GM12891 (cell line): ENCODE measurements around the gene OSBPL6.
"Not testable (repeated sequence)": the region's sequence is repeated elsewhere in the genome, so short reads cannot be mapped to it uniquely, and the experiment has no call there.

ENCODE experiments used
- DNase-seq: peaks from one replicate; pipeline ENCODE4 v3.0.0; 2011; ENCODE audit warnings: low spot score; ENCODE audit not compliant: insufficient read length
- FAIRE-seq: peaks from 2 replicates; lab custom pipeline; 2011; peaks lifted over from hg19 to GRCh38; lab: Jason Lieb, UNC
- PAX5 ChIP-seq: IDR thresholded peaks from 2 replicates; pipeline ENCODE4 v1.6.1; 2011; ENCODE audit warnings: low read length, moderate library complexity, mild to moderate bottlenecking; ENCODE audit not compliant: insufficient read depth, severe bottlenecking
- POLR2A ChIP-seq: IDR thresholded peaks from 2 replicates; pipeline ENCODE4 v1.6.1; 2011; ENCODE audit warnings: low read depth, low read length, control low read depth
- POLR2AphosphoS5 ChIP-seq: IDR thresholded peaks from 2 replicates; pipeline ENCODE4 v1.6.1; 2011; ENCODE audit warnings: low read depth, low read length, control low read depth
- POU2F2 ChIP-seq: IDR thresholded peaks from 2 replicates; pipeline ENCODE4 v1.6.1; 2011; ENCODE audit warnings: low read depth, mild to moderate bottlenecking, control low read depth, low read length, moderate library complexity
- SPI1 ChIP-seq: IDR thresholded peaks from 2 replicates; pipeline ENCODE4 v1.6.1; 2011; ENCODE audit warnings: low read depth, low read length, control low read depth
- TAF1 ChIP-seq: IDR thresholded peaks from 2 replicates; pipeline ENCODE4 v1.6.1; 2011; ENCODE audit warnings: low read depth, low read length, control low read depth

Gene OSBPL6

GRCh38 chr2:178412047-178412446, 217.7 kb downstream of the OSBPL6 start:
- FAIRE-seq, result peak; percentile 13
- TF ChIP-seq POLR2A (no peak), POU2F2 (no peak), TAF1 (no peak), PAX5 (no peak), SPI1 (no peak), POLR2AphosphoS5 (no peak)
- DNase-seq, result no peak

- FAIRE-seq, DNase-seq: not testable (repeated sequence)
These were observed 218.1 kb downstream of the OSBPL6 start for GRCh38 chr2:178412453-178412852.

DNA sequence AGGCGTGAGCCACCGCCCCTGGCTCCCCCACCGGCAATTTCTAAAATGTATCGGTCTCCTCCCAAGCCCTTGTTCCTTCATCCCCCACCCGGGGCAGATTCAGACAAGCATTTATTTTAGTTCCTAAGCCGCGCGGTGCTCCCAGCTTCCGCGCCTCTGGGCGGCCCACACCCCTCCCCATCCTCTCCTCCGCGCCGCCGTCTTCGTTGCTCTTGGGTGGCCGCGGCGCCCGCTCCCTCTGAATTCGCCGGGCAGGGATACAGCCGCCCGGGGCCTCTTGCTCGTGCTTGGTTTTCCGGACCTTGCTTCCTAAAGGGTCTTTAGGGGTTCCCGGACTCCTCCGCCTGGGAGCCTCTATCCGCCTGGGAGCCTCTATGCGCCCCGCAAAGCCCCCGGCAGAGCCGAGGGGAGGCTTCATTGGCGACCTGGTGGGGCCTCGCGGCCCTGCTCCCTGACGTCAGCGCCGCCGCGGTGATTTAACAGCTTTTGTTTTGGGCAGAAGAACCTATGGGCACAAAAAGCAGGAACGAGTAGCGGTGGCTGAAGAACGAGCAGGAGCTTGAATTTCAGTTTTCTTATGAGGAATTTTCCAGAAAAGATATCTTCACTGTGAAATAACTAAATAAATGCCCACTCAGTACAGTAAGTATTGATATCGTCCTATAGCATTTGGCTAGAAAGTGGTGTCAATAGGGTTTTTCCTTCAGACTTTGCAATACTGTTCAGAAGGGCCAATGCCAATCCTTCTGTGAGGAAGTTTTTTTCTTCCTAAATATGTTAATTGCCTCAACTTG, 219.4 kb downstream of the OSBPL6 start:
- TF ChIP-seq SPI1, result no peak
- TF ChIP-seq POU2F2, result no peak
- TF ChIP-seq PAX5, result no peak
- TF ChIP-seq TAF1, result peak; percentile 29; the same call in 1 of the 2 replicates
- TF ChIP-seq POLR2AphosphoS5, result peak; percentile 64; the same call in 1 of the 2 replicates
- TF ChIP-seq POLR2A, result peak; percentile 78
- FAIRE-seq (peak; percentile 62), DNase-seq (peak; percentile 35)

DNA sequence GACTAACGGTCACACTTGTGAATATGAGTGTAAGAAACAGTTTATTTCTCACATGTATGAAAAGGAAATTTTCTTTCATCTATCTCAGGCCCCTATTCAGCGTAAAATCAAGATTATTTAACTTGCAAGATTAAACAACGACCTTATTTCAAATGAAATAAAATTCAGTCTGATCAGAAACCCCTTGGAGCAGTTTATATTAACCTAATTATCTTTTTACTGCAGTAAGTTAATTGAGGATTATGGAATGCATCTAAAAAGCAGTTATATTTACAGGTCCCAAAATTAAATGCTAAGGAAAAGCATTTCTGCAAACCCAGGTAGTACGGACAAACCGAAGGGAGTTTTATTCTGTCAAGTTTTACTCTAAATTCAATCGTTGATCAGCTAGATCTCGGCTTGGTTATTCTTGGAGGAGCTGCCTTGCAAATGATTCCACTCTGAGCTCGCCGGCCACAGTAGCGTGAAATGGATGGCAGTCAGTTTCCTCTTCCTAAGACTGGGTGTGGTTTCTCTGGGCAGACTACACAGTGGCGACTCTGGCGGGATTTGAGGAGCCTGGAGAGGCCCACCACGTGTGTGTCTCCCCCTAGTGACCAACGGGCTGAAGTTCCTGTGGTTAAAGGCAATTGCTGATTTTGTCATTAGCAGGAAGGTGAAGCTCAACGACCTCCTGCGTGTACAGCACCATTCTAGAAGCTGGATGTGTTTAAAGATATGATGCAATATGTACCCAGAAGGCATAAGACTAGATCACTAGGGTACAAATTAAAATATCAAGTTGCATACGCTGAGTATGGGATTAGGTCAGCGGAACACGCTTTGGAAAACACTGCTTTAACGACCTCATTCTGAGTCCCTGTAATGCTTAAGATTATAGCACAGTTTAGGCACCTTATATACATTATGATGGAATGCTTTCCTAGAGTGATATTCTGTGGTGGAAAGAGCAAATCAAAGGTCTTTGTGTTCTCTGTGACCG, 220.2 kb downstream of the OSBPL6 start:
- DNase-seq, result peak; percentile 37
- peak; percentile 98 for FAIRE-seq
- TF ChIP-seq POLR2A, result peak; percentile 53; the same call in 1 of the 2 replicates
- peak; percentile 70; the same call in 1 of the 2 replicates for TF ChIP-seq POLR2AphosphoS5
- TF ChIP-seq TAF1, result no peak
- TF ChIP-seq PAX5, result no peak
- TF ChIP-seq SPI1, result no peak
- TF ChIP-seq POU2F2, result peak; percentile 34; the same call in 1 of the 2 replicates

DNA sequence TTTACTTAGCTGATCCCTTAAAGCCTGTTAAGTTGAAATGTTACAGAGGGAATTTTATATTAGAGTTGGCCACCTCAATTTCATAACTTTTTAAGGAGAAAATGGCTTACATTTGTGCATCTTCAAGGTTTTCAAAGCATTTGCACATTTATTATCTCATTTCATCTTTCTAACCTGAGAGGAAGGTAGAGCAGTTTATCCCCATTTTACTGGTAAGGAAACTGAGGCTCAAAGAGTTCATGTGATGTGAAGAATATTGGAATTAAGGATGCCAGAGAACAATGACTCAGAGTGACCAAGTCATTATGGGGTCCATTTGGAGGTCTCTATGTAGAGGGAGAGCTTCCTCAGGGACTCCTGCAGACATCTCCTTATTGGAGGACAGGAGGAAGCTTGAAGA, 221.7 kb downstream of the OSBPL6 start:
- DNase-seq, result no peak
- no peak for FAIRE-seq
- TF ChIP-seq POLR2AphosphoS5 (no peak), POLR2A (no peak), PAX5 (no peak), POU2F2 (no peak), SPI1 (no peak), TAF1 (no peak)

GRCh38 chr2:178417916-178418315, 223.6 kb downstream of the OSBPL6 start:
- TF ChIP-seq TAF1 (no peak), PAX5 (no peak), POLR2A (no peak), SPI1 (no peak), POU2F2 (no peak), POLR2AphosphoS5 (no peak)
- DNase-seq (no peak), FAIRE-seq (no peak)

- TF ChIP-seq TAF1 (no peak), POLR2A (no peak), SPI1 (no peak), POU2F2 (no peak), POLR2AphosphoS5 (no peak), PAX5 (no peak)
- FAIRE-seq (no peak), DNase-seq (no peak)
These were observed 224.1 kb downstream of the OSBPL6 start for GRCh38 chr2:178418426-178418825.

DNA sequence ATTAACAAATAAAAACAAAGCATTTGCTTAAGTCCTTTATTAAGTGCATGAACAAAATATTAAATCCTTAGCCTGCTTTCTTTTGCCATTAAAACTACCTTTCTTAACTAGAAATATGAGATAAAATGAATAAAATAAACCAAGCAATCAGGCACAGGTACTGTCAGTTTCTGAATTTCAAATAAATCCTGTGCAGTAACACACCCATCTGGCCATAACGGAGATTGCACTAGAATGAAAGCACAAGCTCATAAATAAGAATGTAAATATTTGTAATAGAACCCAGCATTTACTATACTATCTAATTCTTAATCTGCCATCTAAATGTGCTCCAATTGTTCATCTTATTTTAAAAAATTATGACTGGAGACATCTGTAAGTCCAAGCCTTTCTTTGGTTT, 224.8 kb downstream of the OSBPL6 start:
- DNase-seq, result no peak
- TF ChIP-seq TAF1 (no peak), POLR2A (no peak), POLR2AphosphoS5 (no peak), PAX5 (no peak), POU2F2 (no peak), SPI1 (no peak)
- no peak for FAIRE-seq

DNA sequence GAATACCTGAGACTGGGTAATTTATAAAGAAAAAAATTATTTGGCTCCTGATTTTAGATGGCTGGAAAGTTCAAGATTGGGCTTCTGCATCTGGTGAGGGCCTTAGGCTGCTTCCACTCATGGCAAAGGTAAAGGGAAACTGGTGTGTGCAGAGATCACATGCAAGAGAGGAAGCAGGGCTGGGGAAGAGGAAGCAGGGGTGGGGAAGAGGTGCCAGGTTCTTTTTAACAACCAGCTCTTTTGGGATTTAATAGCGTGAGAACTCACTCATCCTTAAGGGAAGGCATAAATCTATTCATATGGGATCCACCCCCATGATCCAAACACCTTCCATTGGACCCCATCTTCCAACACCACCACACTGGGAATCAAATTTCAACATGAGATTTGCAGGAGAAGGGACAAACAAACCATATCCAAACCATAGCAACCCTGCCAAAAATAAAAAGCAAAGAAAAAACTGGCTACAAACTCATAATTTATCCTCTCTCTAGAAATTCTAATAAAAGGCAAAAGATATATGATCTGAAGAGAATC, 226.2 kb downstream of the OSBPL6 start:
- FAIRE-seq (no peak), DNase-seq (no peak)
- TF ChIP-seq POU2F2 (no peak), SPI1 (no peak), POLR2AphosphoS5 (no peak), POLR2A (no peak), TAF1 (no peak), PAX5 (no peak)
